Tibial artery (tissue), 4 donors: Measurements from ENCODE around the gene CISH.

Source experiments
- DNase-seq, 2 donors: peaks; one replicate each; pipeline ENCODE4 v3.0.0-alpha.2; 2019
- H3K27ac ChIP-seq, 2 donors: fragments of 200-600 bp; sonication (generic) in 1 of 2; 1 replicate in 1 of 2; 2 replicates in 1 of 2; pipeline ENCODE4 v1.5.1; 2018 to 2019; ENCODE audit warnings: mild to moderate bottlenecking in 1 of 2
- H3K27me3 ChIP-seq, 2 donors: fragments of 200-600 bp; sonication (generic) in 1 of 2; one replicate each; pipeline versions ENCODE4 v1.5.1 to v1.6.0; 2016 to 2019
- H3K36me3 ChIP-seq, 3 donors: fragments of 200-600 bp; sonication (generic) in 2 of 3; one replicate each; pipeline ENCODE4 v1.5.1; 2016 to 2019; ENCODE audit warnings: mild to moderate bottlenecking in 2 of 3
- H3K4me1 ChIP-seq, 4 donors: fragments of 200-600 bp; sonication (generic) in 2 of 4; 1 replicate in 3 of 4; 2 replicates in 1 of 4; pipeline ENCODE4 v1.5.1; 2016 to 2019
- H3K4me3 ChIP-seq, 2 donors: fragments of 200-600 bp; sonication (generic) in 1 of 2; 1 replicate in 1 of 2; 2 replicates in 1 of 2; pipeline ENCODE4 v1.5.1; 2018 to 2019; ENCODE audit warnings: mild to moderate bottlenecking in 2 of 2
- H3K9me3 ChIP-seq, 3 donors: fragments of 200-600 bp; sonication (generic) in 1 of 3; one replicate each; pipeline ENCODE4 v1.5.1; 2016 to 2019
- CTCF ChIP-seq, 2 experiments: fragments of 200-600 bp in 1 of 2; fragments of 450-650 bp in 1 of 2; IDR thresholded peaks; one replicate each; pipeline ENCODE4 v1.5.1; 2017 to 2019; ENCODE audit warnings: antibody characterized with exemption in 2 of 2, mild to moderate bottlenecking in 1 of 2, moderate library complexity in 1 of 2
- intact Hi-C: fragments of 100-400 bp; cut with DNase I; formaldehyde crosslinking; loops from one replicate; pipeline ENCODE4 v1.15.0; 2023; ENCODE audit warnings: low total_unique reads

The CISH gene

GRCh38 chr3:50588759-50589433, 22.7 kb downstream of the CISH start:
- Histone ChIP-seq H3K27me3 (no peaks in the 10 kb centered on the region), H3K4me1 (peaks cover 0 to 18% (median 6%) of the 10 kb centered on the region in 4 donors), H3K27ac (no peak overlapping the region), H3K9me3 (no peaks in the 10 kb centered on the region), H3K4me3 (no peak overlapping the region), H3K36me3 (peaks cover 0 to 10% (median 0%) of the 10 kb centered on the region in 3 donors)
- intact Hi-C loops, result no loop called here
- TF ChIP-seq CTCF (IDR thresholded peaks at IDR 0.05), result no peak
- DNase-seq, result no peak

GRCh38 chr3:50587806-50588758, 23.5 kb downstream of the CISH start:
- Histone ChIP-seq H3K4me3 (no peak overlapping the region), H3K9me3 (no peaks in the 10 kb centered on the region), H3K27ac (no peak overlapping the region), H3K27me3 (no peaks in the 10 kb centered on the region), H3K36me3 (peaks cover 0 to 18% (median 0%) of the 10 kb centered on the region in 3 donors), H3K4me1 (peaks cover 0 to 22% (median 6%) of the 10 kb centered on the region in 4 donors)
- TF ChIP-seq CTCF (IDR thresholded peaks at IDR 0.05), result no peak
- intact Hi-C loops, result no loop called here
- DNase-seq, result no peak

- Histone ChIP-seq H3K4me1 (peaks cover 0 to 14% (median 2%) of the 10 kb centered on the region in 4 donors), H3K27ac (no peak overlapping the region)
- TF ChIP-seq CTCF (IDR thresholded peaks at IDR 0.05), result no peak
These were observed 24.2 kb downstream of the CISH start for GRCh38 chr3:50587373-50587772.

GRCh38 chr3:50586763-50587070, 24.9 kb downstream of the CISH start:
- no peak for DNase-seq
- TF ChIP-seq CTCF (IDR thresholded peaks at IDR 0.05), result no peak
- peaks cover 0 to 17% (median 0%) of the 10 kb centered on the region in 4 donors for H3K4me1 ChIP-seq
- no peaks in the 10 kb centered on the region for H3K9me3 ChIP-seq
- no peaks in the 10 kb centered on the region for H3K27me3 ChIP-seq
- intact Hi-C loops, result no loop called here
- H3K4me3 ChIP-seq, result no peak overlapping the region
- peaks cover 0 to 32% (median 8%) of the 10 kb centered on the region in 3 donors for H3K36me3 ChIP-seq
- H3K27ac ChIP-seq, result no peak overlapping the region

More at GRCh38 chr3:50587373-50587772, 24.2 kb downstream of the CISH start:
- no peak for DNase-seq
- intact Hi-C loops, result no loop called here
- Histone ChIP-seq H3K27me3 (no peaks in the 10 kb centered on the region), H3K9me3 (no peaks in the 10 kb centered on the region), H3K4me3 (no peak overlapping the region), H3K36me3 (peaks cover 0 to 25% (median 2%) of the 10 kb centered on the region in 3 donors)

- no peak for DNase-seq
- TF ChIP-seq CTCF (IDR thresholded peaks at IDR 0.05), result no peak
- H3K27me3 ChIP-seq, result no peaks in the 10 kb centered on the region
- no peak overlapping the region for H3K27ac ChIP-seq
- H3K4me1 ChIP-seq, result peaks cover 0 to 17% (median 0%) of the 10 kb centered on the region in 4 donors
- H3K4me3 ChIP-seq, result no peak overlapping the region
- no peaks in the 10 kb centered on the region for H3K9me3 ChIP-seq
- intact Hi-C loops, result no loop called here
- peaks cover 0 to 37% (median 11%) of the 10 kb centered on the region in 3 donors for H3K36me3 ChIP-seq
These were observed 25.4 kb downstream of the CISH start for GRCh38 chr3:50585919-50586762.
